ENCODE results near the gene BBS12. TPM values are rescaled to one million over a fixed set of nuclear protein-coding genes. Genes with fewer than 3 reads are reported as not detected.

Gene BBS12
- total RNA-seq, 1 donor from 2014 or later, result 0.55 TPM

GRCh38 chr4:122793811-122794210 lies 61.3 kb downstream of the BBS12 start:
- no peak for DNase-seq (ENCODE audit: low spot score)
- ATAC-seq, result no peak

Other genes starting within 250 kb of the BBS12 start
- not detected for gene IL21, start 111.6 kb upstream of the BBS12 start, total RNA-seq
- 1.2 TPM for gene FGF2, start 94.1 kb downstream of the BBS12 start, total RNA-seq
- 16.9 TPM for gene NUDT6, start 189.9 kb downstream of the BBS12 start, total RNA-seq

All from left lobe of liver (tissue), 2 donors.